ENCODE data around the gene MYO5C.
A peak's percentile ranks its signal among the peaks of the same experiment; 100 is the strongest.

Gene MYO5C

GRCh38 chr15:52295421-52296001, at the start of gene MYO5C:
Gene MYO5C (minus strand): TSS chr15:52295804. CDS start chr15:52295636, 168 bp downstream.
- no peak for DNase-seq (ENCODE audit: low spot score)
- H3K9me3 Mint-ChIP-seq = no peaks in the 10 kb centered on the region
- H3K4me1 Mint-ChIP-seq (ENCODE audit: low read depth) = peaks cover 11% of the 10 kb centered on the region
- H3K4me3 Mint-ChIP-seq = peak within 1 kb of the TSS; percentile 59
- no peaks in the 10 kb centered on the region for H3K36me3 Mint-ChIP-seq (ENCODE audit: low read depth)
- H3K27me3 Mint-ChIP-seq (ENCODE audit: low read depth) = peaks cover 60% of the 10 kb centered on the region
- no peak within 1 kb of the TSS for H3K27ac Mint-ChIP-seq

GRCh38 chr15:52344592-52344991, 49.0 kb upstream of the MYO5C start:
- no peak overlapping the region for H3K4me3 Mint-ChIP-seq
- peaks cover 9% of the 10 kb centered on the region for H3K4me1 Mint-ChIP-seq (ENCODE audit: low read depth)
- peaks cover 17% of the 10 kb centered on the region for H3K36me3 Mint-ChIP-seq (ENCODE audit: low read depth)
- H3K9me3 Mint-ChIP-seq = no peaks in the 10 kb centered on the region
- H3K27ac Mint-ChIP-seq = no peak overlapping the region
- H3K27me3 Mint-ChIP-seq (ENCODE audit: low read depth) = no peaks in the 10 kb centered on the region
- DNase-seq (ENCODE audit: low spot score) = no peak

GRCh38 chr15:52343831-52344230, 48.2 kb upstream of the MYO5C start:
- H3K36me3 Mint-ChIP-seq (ENCODE audit: low read depth) = peaks cover 14% of the 10 kb centered on the region
- no peak for DNase-seq (ENCODE audit: low spot score)
- no peak overlapping the region for H3K27ac Mint-ChIP-seq
- H3K4me3 Mint-ChIP-seq = no peak overlapping the region
- H3K9me3 Mint-ChIP-seq = no peaks in the 10 kb centered on the region
- peaks cover 9% of the 10 kb centered on the region for H3K4me1 Mint-ChIP-seq (ENCODE audit: low read depth)
- no peaks in the 10 kb centered on the region for H3K27me3 Mint-ChIP-seq (ENCODE audit: low read depth)

- H3K4me1 Mint-ChIP-seq (ENCODE audit: low read depth) = peaks cover 18% of the 10 kb centered on the region
- H3K36me3 Mint-ChIP-seq (ENCODE audit: low read depth) = peaks cover 12% of the 10 kb centered on the region
Measured at GRCh38 chr15:52340093-52340492, 44.5 kb upstream of the MYO5C start.

GRCh38 chr15:52338891-52339290, 43.3 kb upstream of the MYO5C start:
- Mint-ChIP-seq H3K4me1 (ENCODE audit: low read depth) (peaks cover 13% of the 10 kb centered on the region), H3K9me3 (no peaks in the 10 kb centered on the region), H3K4me3 (no peak overlapping the region), H3K27ac (no peak overlapping the region), H3K36me3 (ENCODE audit: low read depth) (peaks cover 17% of the 10 kb centered on the region), H3K27me3 (ENCODE audit: low read depth) (no peaks in the 10 kb centered on the region)
- no peak for DNase-seq (ENCODE audit: low spot score)

More at GRCh38 chr15:52340093-52340492, 44.5 kb upstream of the MYO5C start:
- Mint-ChIP-seq H3K27ac (no peak overlapping the region), H3K27me3 (ENCODE audit: low read depth) (no peaks in the 10 kb centered on the region), H3K4me3 (no peak overlapping the region), H3K9me3 (no peaks in the 10 kb centered on the region)
- no peak for DNase-seq (ENCODE audit: low spot score)

GRCh38 chr15:52338058-52338457, 42.5 kb upstream of the MYO5C start:
- peak overlapping the region; percentile 31 for H3K27ac Mint-ChIP-seq
- H3K9me3 Mint-ChIP-seq = no peaks in the 10 kb centered on the region
- no peak overlapping the region for H3K4me3 Mint-ChIP-seq
- peaks cover 17% of the 10 kb centered on the region for H3K36me3 Mint-ChIP-seq (ENCODE audit: low read depth)
- H3K27me3 Mint-ChIP-seq (ENCODE audit: low read depth) = no peaks in the 10 kb centered on the region
- no peak for DNase-seq (ENCODE audit: low spot score)
- H3K4me1 Mint-ChIP-seq (ENCODE audit: low read depth) = peaks cover 17% of the 10 kb centered on the region

GRCh38 chr15:52337198-52337853, 41.7 kb upstream of the MYO5C start:
- Mint-ChIP-seq H3K9me3 (no peaks in the 10 kb centered on the region), H3K4me3 (no peak overlapping the region), H3K27ac (no peak overlapping the region), H3K27me3 (ENCODE audit: low read depth) (no peaks in the 10 kb centered on the region), H3K36me3 (ENCODE audit: low read depth) (peaks cover 20% of the 10 kb centered on the region), H3K4me1 (ENCODE audit: low read depth) (peaks cover 22% of the 10 kb centered on the region)
- DNase-seq (ENCODE audit: low spot score) = no peak

- no peak overlapping the region for H3K27ac Mint-ChIP-seq
- no peaks in the 10 kb centered on the region for H3K9me3 Mint-ChIP-seq
- no peak overlapping the region for H3K4me3 Mint-ChIP-seq
- H3K36me3 Mint-ChIP-seq (ENCODE audit: low read depth) = peaks cover 20% of the 10 kb centered on the region
- peaks cover 29% of the 10 kb centered on the region for H3K4me1 Mint-ChIP-seq (ENCODE audit: low read depth)
- DNase-seq (ENCODE audit: low spot score) = no peak
- H3K27me3 Mint-ChIP-seq (ENCODE audit: low read depth) = no peaks in the 10 kb centered on the region
Measured at GRCh38 chr15:52336529-52336928, 40.9 kb upstream of the MYO5C start.

- Mint-ChIP-seq H3K9me3 (no peaks in the 10 kb centered on the region), H3K4me1 (ENCODE audit: low read depth) (peaks cover 43% of the 10 kb centered on the region), H3K27ac (no peak overlapping the region), H3K36me3 (ENCODE audit: low read depth) (peaks cover 23% of the 10 kb centered on the region), H3K27me3 (ENCODE audit: low read depth) (no peaks in the 10 kb centered on the region), H3K4me3 (no peak overlapping the region)
- no peak for DNase-seq (ENCODE audit: low spot score)
Measured at GRCh38 chr15:52334491-52335160, 39.0 kb upstream of the MYO5C start.

- peak; percentile 75 for DNase-seq (ENCODE audit: low spot score)
- H3K27me3 Mint-ChIP-seq (ENCODE audit: low read depth) = no peaks in the 10 kb centered on the region
- H3K27ac Mint-ChIP-seq = peak overlapping the region; percentile 82
- peaks cover 34% of the 10 kb centered on the region for H3K4me1 Mint-ChIP-seq (ENCODE audit: low read depth)
- H3K36me3 Mint-ChIP-seq (ENCODE audit: low read depth) = peaks cover 37% of the 10 kb centered on the region
- H3K9me3 Mint-ChIP-seq = no peaks in the 10 kb centered on the region
- peak overlapping the region; percentile 67 for H3K4me3 Mint-ChIP-seq
Measured at GRCh38 chr15:52331490-52332240, 36.1 kb upstream of the MYO5C start.

- Mint-ChIP-seq H3K27me3 (ENCODE audit: low read depth) (no peaks in the 10 kb centered on the region), H3K4me3 (no peak overlapping the region), H3K9me3 (no peaks in the 10 kb centered on the region), H3K27ac (no peak overlapping the region), H3K4me1 (ENCODE audit: low read depth) (peaks cover 32% of the 10 kb centered on the region), H3K36me3 (ENCODE audit: low read depth) (peaks cover 39% of the 10 kb centered on the region)
- DNase-seq (ENCODE audit: low spot score) = no peak
Measured at GRCh38 chr15:52329987-52330386, 34.4 kb upstream of the MYO5C start.

- no peak overlapping the region for H3K27ac Mint-ChIP-seq
- no peak overlapping the region for H3K4me3 Mint-ChIP-seq
- peaks cover 32% of the 10 kb centered on the region for H3K4me1 Mint-ChIP-seq (ENCODE audit: low read depth)
- no peaks in the 10 kb centered on the region for H3K27me3 Mint-ChIP-seq (ENCODE audit: low read depth)
- DNase-seq (ENCODE audit: low spot score) = no peak
- H3K9me3 Mint-ChIP-seq = no peaks in the 10 kb centered on the region
- peaks cover 34% of the 10 kb centered on the region for H3K36me3 Mint-ChIP-seq (ENCODE audit: low read depth)
Measured at GRCh38 chr15:52329150-52329549, 33.5 kb upstream of the MYO5C start.

GRCh38 chr15:52328680-52329079, 33.1 kb upstream of the MYO5C start:
- no peak for DNase-seq (ENCODE audit: low spot score)
- Mint-ChIP-seq H3K36me3 (ENCODE audit: low read depth) (peaks cover 34% of the 10 kb centered on the region), H3K27me3 (ENCODE audit: low read depth) (no peaks in the 10 kb centered on the region), H3K4me1 (ENCODE audit: low read depth) (peaks cover 32% of the 10 kb centered on the region), H3K4me3 (no peak overlapping the region), H3K9me3 (no peaks in the 10 kb centered on the region), H3K27ac (no peak overlapping the region)

- Mint-ChIP-seq H3K9me3 (no peaks in the 10 kb centered on the region), H3K4me1 (ENCODE audit: low read depth) (peaks cover 18% of the 10 kb centered on the region), H3K36me3 (ENCODE audit: low read depth) (peaks cover 37% of the 10 kb centered on the region), H3K27ac (no peak overlapping the region), H3K4me3 (no peak overlapping the region), H3K27me3 (ENCODE audit: low read depth) (no peaks in the 10 kb centered on the region)
- DNase-seq (ENCODE audit: low spot score) = no peak
Measured at GRCh38 chr15:52326756-52327155, 31.2 kb upstream of the MYO5C start.
